Ectodermal cell (in vitro differentiated cells): ENCODE measurements around the gene AIG1.

Experiments used
- H3K27ac ChIP-seq: 2 replicates; pipeline ENCODE4 v1.7.0; 2013; ENCODE audit warnings: mild to moderate bottlenecking, low read depth, low read length; ENCODE audit not compliant: insufficient read depth, poor library complexity, severe bottlenecking
- H3K27me3 ChIP-seq: 2 replicates; pipeline ENCODE4 v1.7.0; 2013; ENCODE audit warnings: mild to moderate bottlenecking, low read length; ENCODE audit not compliant: insufficient read depth, control insufficient read depth, poor library complexity, severe bottlenecking
- H3K36me3 ChIP-seq: one replicate; pipeline ENCODE4 v1.7.0; 2013; ENCODE audit warnings: low read length; ENCODE audit not compliant: control insufficient read depth, insufficient read depth
- H3K4me1 ChIP-seq: one replicate; pipeline ENCODE4 v1.7.0; 2013; ENCODE audit warnings: low read length; ENCODE audit not compliant: control insufficient read depth, insufficient read depth
- H3K4me3 ChIP-seq: 2 replicates; pipeline ENCODE4 v1.7.0; 2013; ENCODE audit warnings: low read depth, low read length, control low read depth; ENCODE audit not compliant: insufficient read depth
- H3K9me3 ChIP-seq: 2 replicates; pipeline ENCODE4 v1.7.0; 2013; ENCODE audit warnings: mild to moderate bottlenecking, low read length, moderate library complexity; ENCODE audit not compliant: control insufficient read depth
- WGBS, 2 experiments: methylation state at CpG; one replicate each; pipeline ENCODE4 v1.1.7; 2013; ENCODE audit warnings: missing lambda C conversion rate in 2 of 2; 5-methylcytosine and 5-hydroxymethylcytosine counted together

AIG1 gene

GRCh38 chr6:143362192-143362558 lies 301.5 kb downstream of the AIG1 start:
- no peak overlapping the region for H3K4me3 ChIP-seq
- H3K4me1 ChIP-seq: no peaks in the 10 kb centered on the region
- WGBS, 2 experiments: 96 to 100% methylated on average over 2 of the region's 2 CpGs
- H3K27me3 ChIP-seq: no peaks in the 10 kb centered on the region
- no peaks in the 10 kb centered on the region for H3K36me3 ChIP-seq
- no peak overlapping the region for H3K27ac ChIP-seq
- H3K9me3 ChIP-seq: no peaks in the 10 kb centered on the region

- 90 to 93% methylated on average over 1 to 2 of the region's 2 CpGs for WGBS, 2 experiments
- Histone ChIP-seq H3K36me3 (no peaks in the 10 kb centered on the region), H3K27ac (no peak overlapping the region), H3K9me3 (no peaks in the 10 kb centered on the region), H3K4me3 (no peak overlapping the region), H3K4me1 (no peaks in the 10 kb centered on the region), H3K27me3 (no peaks in the 10 kb centered on the region)
Measured at GRCh38 chr6:143363299-143363698, 302.6 kb downstream of the AIG1 start.

DNA sequence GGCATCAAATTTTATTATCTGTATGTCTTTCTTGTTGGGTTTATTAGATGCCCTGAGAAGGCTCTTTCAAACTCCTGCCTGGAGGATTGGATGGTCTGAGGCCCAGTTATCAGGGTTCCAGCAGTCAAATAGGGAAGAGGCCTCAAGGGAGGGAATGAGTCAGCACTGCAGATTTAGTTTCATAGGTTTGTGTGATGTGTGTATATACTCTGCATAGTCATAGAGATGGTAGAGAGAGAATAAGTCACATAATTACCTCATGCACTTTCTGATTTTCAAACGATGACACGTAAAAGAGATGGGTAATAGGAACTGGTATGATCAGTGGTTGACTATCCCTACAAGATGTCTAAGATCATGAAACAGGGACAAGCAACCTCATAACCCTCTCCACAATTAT lies 307.7 kb downstream of the AIG1 start:
- Histone ChIP-seq H3K27me3 (no peaks in the 10 kb centered on the region), H3K36me3 (no peaks in the 10 kb centered on the region), H3K4me3 (no peak overlapping the region), H3K4me1 (no peaks in the 10 kb centered on the region), H3K27ac (no peak overlapping the region), H3K9me3 (no peaks in the 10 kb centered on the region)
- WGBS, 2 experiments: 100% methylated on average over 2 of the region's 2 CpGs; no CpG with 5 or more reads in 1 of the 2 experiments

DNA sequence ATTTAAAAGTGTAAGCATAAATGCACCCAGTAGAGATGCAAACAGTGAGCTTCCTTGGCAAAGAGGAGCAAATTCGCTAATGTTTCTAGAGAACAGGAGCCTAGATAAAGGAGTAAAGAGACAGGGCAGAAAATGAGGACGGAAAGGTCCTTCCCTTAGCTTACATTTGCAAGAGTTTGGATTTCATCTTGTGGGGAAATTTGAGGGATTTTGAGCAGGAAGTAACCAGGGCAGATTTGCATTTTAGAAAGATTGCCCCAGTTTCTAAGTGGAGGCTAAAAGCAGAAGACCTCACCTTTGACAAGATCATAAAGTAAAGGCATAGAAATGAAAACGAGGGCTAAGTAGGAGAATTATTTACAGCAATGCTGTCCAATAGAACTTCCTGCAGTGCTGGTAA lies 309.3 kb downstream of the AIG1 start:
- no peaks in the 10 kb centered on the region for H3K36me3 ChIP-seq
- no peaks in the 10 kb centered on the region for H3K9me3 ChIP-seq
- H3K27me3 ChIP-seq: no peaks in the 10 kb centered on the region
- no peaks in the 10 kb centered on the region for H3K4me1 ChIP-seq
- WGBS, 2 experiments: 77 to 83% methylated on average over 3 of the region's 3 CpGs
- no peak overlapping the region for H3K27ac ChIP-seq
- H3K4me3 ChIP-seq: no peak overlapping the region

- WGBS, 2 experiments: 85 to 89% methylated on average over 4 to 5 of the region's 5 CpGs
- Histone ChIP-seq H3K4me1 (no peaks in the 10 kb centered on the region), H3K4me3 (no peak overlapping the region), H3K9me3 (no peaks in the 10 kb centered on the region), H3K27me3 (no peaks in the 10 kb centered on the region), H3K36me3 (no peaks in the 10 kb centered on the region), H3K27ac (no peak overlapping the region)
Measured at GRCh38 chr6:143370812-143371370, 310.2 kb downstream of the AIG1 start.

DNA sequence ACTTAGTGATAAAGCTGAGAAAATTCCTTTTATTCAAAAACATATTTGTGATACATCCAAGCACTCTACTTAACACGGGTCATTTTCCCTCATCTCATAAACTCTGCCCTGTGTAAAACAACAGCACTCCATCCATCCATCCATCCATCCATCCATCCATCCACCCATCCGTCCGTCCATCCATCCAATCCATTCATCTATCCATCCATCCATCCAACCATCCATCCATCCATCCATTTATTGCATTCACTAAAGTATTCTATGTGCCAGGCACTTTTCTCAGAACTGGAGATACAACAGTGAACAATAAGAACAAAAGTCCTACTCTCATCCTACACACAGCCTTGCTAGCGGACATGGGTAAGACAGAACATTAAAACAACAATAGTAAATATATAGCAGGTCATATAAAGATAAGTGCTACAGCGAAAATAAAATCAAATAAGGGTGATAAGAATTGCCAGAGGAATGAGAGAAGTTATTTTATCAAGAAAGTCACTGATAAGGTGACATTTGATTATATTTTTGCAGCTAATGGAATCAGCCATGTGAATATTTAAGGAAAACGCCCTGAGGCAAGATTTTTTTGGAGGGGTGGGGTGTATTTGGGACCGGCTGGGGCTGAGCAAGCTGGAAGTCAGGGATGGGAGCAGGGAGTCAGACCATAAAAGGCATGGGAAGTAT lies 311.7 kb downstream of the AIG1 start:
- no peaks in the 10 kb centered on the region for H3K4me1 ChIP-seq
- no peaks in the 10 kb centered on the region for H3K27me3 ChIP-seq
- 86 to 88% methylated on average over 6 to 7 of the region's 7 CpGs for WGBS, 2 experiments
- H3K36me3 ChIP-seq: no peaks in the 10 kb centered on the region
- no peak overlapping the region for H3K4me3 ChIP-seq
- no peak overlapping the region for H3K27ac ChIP-seq
- no peaks in the 10 kb centered on the region for H3K9me3 ChIP-seq

DNA sequence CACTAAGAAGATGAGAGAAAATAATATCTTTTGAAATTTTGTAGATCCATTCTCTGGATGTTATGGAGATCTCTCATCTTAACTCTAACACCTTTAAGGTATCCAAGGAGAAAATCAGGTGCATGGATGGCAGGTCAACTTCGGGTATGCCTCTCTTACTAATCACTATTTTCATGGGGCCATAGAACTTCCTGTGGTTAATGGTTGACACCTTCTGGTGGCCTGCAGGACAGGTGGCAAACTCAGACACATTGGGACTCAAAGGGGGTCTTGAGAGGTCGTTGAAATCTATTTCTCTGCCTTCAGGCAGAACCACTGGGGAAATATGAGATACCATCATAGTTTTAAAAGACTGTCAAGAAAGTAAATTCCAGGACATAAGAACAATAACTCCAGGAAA lies 313.3 kb downstream of the AIG1 start:
- Histone ChIP-seq H3K4me3 (no peak overlapping the region), H3K27ac (no peak overlapping the region), H3K4me1 (no peaks in the 10 kb centered on the region), H3K36me3 (no peaks in the 10 kb centered on the region), H3K27me3 (no peaks in the 10 kb centered on the region), H3K9me3 (no peaks in the 10 kb centered on the region)
- WGBS, 2 experiments: 70 to 91% methylated on average over 2 of the region's 2 CpGs

- 86 to 91% methylated on average over 4 to 5 of the region's 5 CpGs for WGBS, 2 experiments
- H3K4me1 ChIP-seq: no peaks in the 10 kb centered on the region
- no peaks in the 10 kb centered on the region for H3K9me3 ChIP-seq
- H3K27me3 ChIP-seq: no peaks in the 10 kb centered on the region
- no peak overlapping the region for H3K27ac ChIP-seq
- H3K4me3 ChIP-seq: no peak overlapping the region
- H3K36me3 ChIP-seq: no peaks in the 10 kb centered on the region
Measured at GRCh38 chr6:143375022-143375585, 314.4 kb downstream of the AIG1 start.

DNA sequence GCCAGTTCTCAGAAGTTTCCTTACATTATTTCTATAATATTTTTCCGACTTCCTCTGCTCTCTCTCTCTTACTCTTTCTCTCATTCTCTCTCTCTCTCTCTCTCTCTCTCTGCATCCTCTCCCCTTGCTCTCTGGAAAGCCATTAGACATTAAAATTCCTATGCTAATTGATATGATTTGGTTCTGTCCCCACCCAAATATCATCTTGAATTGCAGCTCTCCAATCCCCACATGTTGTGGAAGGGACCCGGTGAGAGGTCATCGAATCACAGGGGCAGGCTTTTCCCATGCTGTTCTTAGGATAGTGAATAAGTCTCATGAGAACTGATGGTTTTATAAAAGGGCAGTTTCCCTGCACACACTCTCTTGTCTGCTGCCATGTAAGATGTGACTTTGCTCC lies 315.7 kb downstream of the AIG1 start:
- WGBS, 2 experiments: 91 to 93% methylated on average over 3 of the region's 3 CpGs
- H3K36me3 ChIP-seq: no peaks in the 10 kb centered on the region

DNA sequence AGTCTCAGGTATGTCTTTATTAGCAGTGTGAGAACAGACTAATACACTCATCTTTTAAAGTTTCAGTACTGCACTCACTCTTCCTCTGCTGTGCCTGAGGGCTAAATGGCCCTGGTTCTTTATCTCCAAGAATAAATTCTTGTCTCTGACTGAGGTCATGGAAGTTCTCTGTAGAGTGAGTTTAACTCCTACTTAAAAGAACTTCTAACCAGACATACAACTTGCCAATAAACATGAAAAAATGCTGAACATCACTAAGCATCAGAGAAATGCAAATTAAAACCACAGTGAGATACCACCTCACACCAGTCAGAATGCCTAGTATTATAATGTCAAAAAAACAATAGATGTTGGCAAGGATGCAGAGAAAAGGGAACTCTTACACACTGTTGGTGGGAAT lies 316.2 kb downstream of the AIG1 start:
- no peaks in the 10 kb centered on the region for H3K9me3 ChIP-seq
- no peaks in the 10 kb centered on the region for H3K4me1 ChIP-seq
- no peaks in the 10 kb centered on the region for H3K27me3 ChIP-seq
- no peak overlapping the region for H3K4me3 ChIP-seq
- no peaks in the 10 kb centered on the region for H3K36me3 ChIP-seq
- H3K27ac ChIP-seq: no peak overlapping the region

More for the DNA sequence above, 315.7 kb downstream of the AIG1 start:
- H3K27me3 ChIP-seq: no peaks in the 10 kb centered on the region
- H3K4me1 ChIP-seq: no peaks in the 10 kb centered on the region
- H3K4me3 ChIP-seq: no peak overlapping the region
- H3K9me3 ChIP-seq: no peaks in the 10 kb centered on the region
- H3K27ac ChIP-seq: no peak overlapping the region
